GM12875 (cell line): ENCODE data around the gene OR1K1.
"Not testable (repeated sequence)": the region's sequence is repeated elsewhere in the genome, so short reads cannot be mapped to it uniquely, and the experiment has no call there.

Experiments
- H3K4me3 ChIP-seq: one replicate; pipeline ENCODE4 v1.5.1; 2011; ENCODE audit warnings: low read depth, low read length, control low read depth
- CTCF ChIP-seq: IDR thresholded peaks from 2 replicates; pipeline ENCODE4 v1.5.1; 2011; ENCODE audit warnings: low read depth, mild to moderate bottlenecking, control low read depth, inconsistent platforms, low read length, moderate library complexity, borderline replicate concordance; ENCODE audit not compliant: insufficient read depth

The OR1K1 gene

GRCh38 chr9:122791872-122792669 is 7.9 kb upstream of the OR1K1 start:
- no peak overlapping the region for H3K4me3 ChIP-seq
- no peak for TF ChIP-seq CTCF

DNA sequence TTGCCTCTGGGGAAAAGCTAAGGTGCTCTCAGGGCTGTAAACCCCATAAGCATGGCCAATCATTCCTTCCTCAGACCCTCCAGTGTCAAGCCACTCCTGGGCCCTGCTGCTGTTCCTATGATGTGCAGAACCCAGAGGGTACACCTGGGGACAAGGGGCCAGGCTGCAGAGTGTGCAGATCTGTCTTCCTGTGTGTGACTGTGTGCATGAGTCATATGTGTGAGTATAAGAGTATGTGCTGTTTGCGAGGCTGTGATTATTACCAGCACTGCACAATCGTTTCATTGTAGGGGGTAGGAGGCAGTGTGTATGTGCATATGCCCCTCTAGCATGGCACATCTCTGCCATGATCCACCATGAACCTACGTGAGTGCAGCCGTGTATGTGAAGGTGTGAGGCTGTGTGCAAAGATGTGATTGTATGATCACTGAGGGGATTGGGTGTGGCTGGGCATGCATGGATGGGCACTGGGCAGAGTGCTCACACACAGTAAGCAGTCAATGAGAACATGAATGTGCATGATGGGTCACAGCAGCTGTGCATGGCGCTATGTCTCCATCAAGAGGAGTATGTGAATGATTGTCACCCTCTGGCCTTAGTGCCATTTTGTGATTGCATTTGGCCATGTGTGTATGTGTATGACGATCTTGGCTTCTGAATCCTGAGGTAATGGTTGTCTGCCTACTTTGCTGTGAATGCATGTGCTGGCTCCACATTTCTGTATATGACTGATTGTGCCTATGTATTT is 2.4 kb upstream of the OR1K1 start:
- no peak for TF ChIP-seq CTCF
- H3K4me3 ChIP-seq: no peak overlapping the region

DNA sequence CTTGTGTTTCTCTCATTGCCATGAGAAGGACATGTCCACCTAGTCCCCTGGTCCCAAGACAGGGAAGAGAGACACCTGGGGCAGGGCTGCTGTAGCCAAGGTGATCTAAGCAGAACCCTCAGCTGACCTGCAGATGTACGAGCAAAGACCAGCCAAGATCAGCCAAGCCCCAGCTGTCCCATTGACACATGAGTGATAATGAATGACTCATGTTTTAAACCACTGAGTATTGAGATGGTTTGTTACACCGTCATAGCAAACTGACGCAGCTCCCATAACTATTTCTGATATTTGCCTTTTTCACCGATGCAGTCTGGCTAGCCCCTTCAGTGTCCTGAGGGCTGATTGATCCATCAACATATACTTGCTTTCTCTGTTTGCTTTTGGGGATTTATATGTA is 6.7 kb downstream of the OR1K1 start:
- no peak for TF ChIP-seq CTCF
- H3K4me3 ChIP-seq: no peak overlapping the region

DNA sequence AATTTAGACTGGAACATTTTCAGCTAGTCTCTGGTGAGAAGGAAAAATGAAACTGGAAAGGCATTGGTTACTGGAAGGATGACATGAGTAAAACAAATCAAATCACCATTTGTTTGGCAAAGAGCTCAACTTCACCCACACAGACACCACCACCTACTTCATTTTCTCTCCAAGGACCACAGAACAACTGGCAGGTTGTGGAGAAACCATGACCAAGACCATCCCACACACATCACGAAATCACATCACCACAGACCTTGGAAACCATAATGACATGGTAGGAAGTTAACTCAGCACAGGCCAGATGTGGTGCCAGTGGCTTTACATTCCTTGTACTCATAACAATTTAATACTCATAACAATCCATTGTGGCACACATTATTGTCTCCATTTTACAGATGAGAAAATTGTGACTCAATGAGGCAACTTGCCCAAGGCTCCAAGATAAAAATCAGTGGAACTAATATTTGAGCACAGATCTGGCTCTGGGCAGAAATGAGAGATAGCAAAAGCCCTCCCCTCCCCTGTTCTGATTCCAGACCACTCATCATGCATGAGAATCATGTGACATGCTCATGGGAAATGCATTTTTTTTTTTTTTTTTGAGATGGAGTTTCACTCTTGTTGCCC is 7.5 kb downstream of the OR1K1 start:
- no peak overlapping the region for H3K4me3 ChIP-seq
- TF ChIP-seq CTCF: no peak

DNA sequence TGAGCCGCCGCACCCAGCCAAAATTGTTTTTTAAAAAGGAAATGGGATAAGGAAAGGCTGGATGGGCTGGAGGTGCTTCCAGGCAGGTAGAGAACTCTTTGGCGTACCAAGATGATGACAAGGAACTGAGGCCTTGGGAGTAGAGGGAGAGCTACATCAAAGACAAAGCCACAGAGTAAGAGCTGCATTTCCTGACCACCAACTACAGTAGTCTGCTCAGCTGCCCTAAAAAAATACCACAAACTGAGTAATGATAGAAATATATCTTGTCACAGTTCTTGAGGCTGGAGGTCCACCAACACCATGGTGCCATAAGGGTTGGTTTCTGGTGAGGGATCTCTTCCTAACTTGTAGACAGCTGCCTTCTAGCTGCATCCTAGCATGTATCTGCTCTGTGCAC is 8.2 kb downstream of the OR1K1 start:
- TF ChIP-seq CTCF: no peak

DNA sequence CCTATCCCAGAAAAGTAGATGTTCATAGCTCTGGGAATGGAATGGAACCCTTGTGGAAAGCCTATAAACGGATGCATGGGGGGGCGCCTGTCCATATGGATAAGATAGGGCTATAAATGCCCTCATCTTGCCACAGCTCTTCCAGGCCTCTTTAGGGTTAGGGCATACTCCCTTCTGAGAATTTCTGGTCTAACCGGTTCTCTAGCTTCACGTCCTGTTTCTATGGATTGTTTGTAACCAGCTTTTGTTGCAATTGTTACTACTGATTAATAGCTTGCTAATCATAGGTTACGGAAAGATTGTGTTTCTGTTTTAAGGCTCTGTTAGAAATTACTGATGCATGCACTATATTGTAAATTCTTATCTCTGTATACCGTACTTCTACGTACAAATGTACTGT is 9.3 kb downstream of the OR1K1 start:
- not testable (repeated sequence) for H3K4me3 ChIP-seq

More for the DNA sequence above, 8.2 kb downstream of the OR1K1 start:
- H3K4me3 ChIP-seq: no peak overlapping the region

GRCh38 chr9:122810306-122810946 is 10.5 kb downstream of the OR1K1 start:
- TF ChIP-seq CTCF: peak; percentile 31; the same call in 1 of the 2 replicates
- H3K4me3 ChIP-seq: no peak overlapping the region
